ENCODE results near the gene COMMD6. TPM values are rescaled to one million over a fixed set of nuclear protein-coding genes. Genes with fewer than 3 reads are reported as not detected.

COMMD6 gene
- total and polyA plus RNA-seq, 2 of the 13 experiments (the other 11 are each of a cell fraction or from before 2014, with no cell fraction given), result 97.0 to 164 TPM

- TF ChIP-seq RFX5 (IDR thresholded peaks at IDR 0.05; ENCODE audit: low read depth, low read length), result no peak; the same call in 1 of the 2 replicates
- no peak for TF ChIP-seq IRX3 (CRISPR knock-in tag; IDR thresholded peaks at IDR 0.05; ENCODE audit: borderline replicate concordance, low read depth)
- no peak for TF ChIP-seq SMAD9 (CRISPR knock-in tag; IDR thresholded peaks at IDR 0.05)
- no peak for TF ChIP-seq ZNF10 (CRISPR knock-in tag; IDR thresholded peaks at IDR 0.05; ENCODE audit: borderline replicate concordance, low read depth)
- 0 out of 2 replicates have a peak, but pooled peaks have one; percentile 36 for TF ChIP-seq JUND (CRISPR knock-in tag; IDR thresholded peaks at IDR 0.05)
- no peak for TF ChIP-seq ZNF24 (IDR thresholded peaks at IDR 0.05)
- no peak for TF ChIP-seq RFX1 (IDR thresholded peaks at IDR 0.05)
- TF ChIP-seq ZNF576 (CRISPR knock-in tag; IDR thresholded peaks at IDR 0.05), result no peak
- peak; percentile 57 for TF ChIP-seq MEIS2 (CRISPR knock-in tag; IDR thresholded peaks at IDR 0.05)
- TF ChIP-seq ATF7-NPFF (CRISPR knock-in tag; IDR thresholded peaks at IDR 0.05; ENCODE audit: low read depth), result no peak
- TF ChIP-seq STAT5B (CRISPR knock-in tag; IDR thresholded peaks at IDR 0.05), result no peak
- TF ChIP-seq MAF1 (CRISPR knock-in tag; IDR thresholded peaks at IDR 0.05; ENCODE audit: borderline replicate concordance), result no peak
- no peak for TF ChIP-seq KAT2B (IDR thresholded peaks at IDR 0.05; ENCODE audit: borderline replicate concordance, low read depth, low read length)
- TF ChIP-seq KLF12 (CRISPR knock-in tag; IDR thresholded peaks at IDR 0.05; ENCODE audit: borderline replicate concordance), result 0 out of 2 replicates have a peak, but pooled peaks have one; percentile 43
- no peak for TF ChIP-seq ARNT2 (CRISPR knock-in tag; IDR thresholded peaks at IDR 0.05; ENCODE audit: low read depth)
- no peak for TF ChIP-seq DBP (CRISPR knock-in tag; IDR thresholded peaks at IDR 0.05; ENCODE audit: not compliant biosample characterization)
- no peak for TF ChIP-seq ZNF230 (CRISPR knock-in tag; IDR thresholded peaks at IDR 0.05)
- TF ChIP-seq ZNF713 (CRISPR knock-in tag; IDR thresholded peaks at IDR 0.05), result 0 out of 2 replicates have a peak, but pooled peaks have one; percentile 84
- TF ChIP-seq ZBTB2 (CRISPR knock-in tag; IDR thresholded peaks at IDR 0.05; ENCODE audit: low read depth), result no peak
- TF ChIP-seq ZBTB14 (CRISPR knock-in tag; IDR thresholded peaks at IDR 0.05), result no peak
- no peak; the same call in 1 of the 2 replicates for TF ChIP-seq ZNF800 (CRISPR knock-in tag; IDR thresholded peaks at IDR 0.05)
These were observed 11.9 kb upstream of the COMMD6 start, which contains the start of gene UCHL3 (continued) for GRCh38 chr13:75549262-75550158.

Data from HepG2 (cell line).